ENCODE results near the gene ZNF200.
"Not testable (repeated sequence)": the region's sequence is repeated elsewhere in the genome, so short reads cannot be mapped to it uniquely, and the experiment has no call there.

The ZNF200 gene

DNA sequence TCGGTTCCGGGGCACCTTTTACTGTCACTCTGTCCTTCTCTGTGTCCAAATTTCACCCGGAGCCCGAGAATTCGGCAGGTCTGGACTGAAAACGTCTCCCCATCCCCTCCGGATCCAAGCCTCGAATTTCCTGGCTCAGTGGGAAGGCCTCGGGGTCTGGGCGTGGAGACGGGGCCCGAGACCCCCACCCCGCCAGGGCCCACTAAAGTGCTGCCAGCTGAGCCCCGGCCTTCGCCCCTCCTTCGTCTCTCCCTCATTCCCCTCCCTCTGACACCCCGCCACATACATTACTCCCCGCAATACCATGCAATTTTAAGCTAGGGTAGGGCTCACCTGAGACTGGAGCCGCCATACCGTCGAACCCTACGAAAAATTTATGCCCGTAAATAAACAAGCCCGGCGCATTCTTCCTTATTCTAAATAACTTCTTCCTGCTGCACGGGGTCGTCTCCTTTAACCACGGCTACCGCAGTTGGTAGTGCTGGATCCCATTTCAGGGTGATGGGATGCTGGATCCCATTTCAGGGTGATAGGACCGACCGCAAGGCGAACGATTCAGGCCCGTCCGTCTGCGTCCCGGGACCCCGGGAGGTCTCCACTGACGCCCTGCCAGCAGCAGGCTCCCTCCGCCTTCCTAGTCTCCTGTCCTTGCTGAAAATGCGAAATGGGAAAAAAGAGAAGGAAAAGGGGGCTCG, 51.4 kb downstream of the ZNF200 start:
- in situ Hi-C loops (cut with MboI; ENCODE audit: low pct_unique_long_range_greater_than_20kb, low sequenced_read_pairs), result no loop called here
- DNase-seq, result no peak

- no peak for DNase-seq
- in situ Hi-C loops (cut with MboI; ENCODE audit: low pct_unique_long_range_greater_than_20kb, low sequenced_read_pairs), result no loop called here
Observed at GRCh38 chr16:3182608-3183444, 52.1 kb downstream of the ZNF200 start.

GRCh38 chr16:3182293-3182607, 52.7 kb downstream of the ZNF200 start:
- DNase-seq; in situ Hi-C loops (cut with MboI; ENCODE audit: low pct_unique_long_range_greater_than_20kb, low sequenced_read_pairs): not testable (repeated sequence)

DNA sequence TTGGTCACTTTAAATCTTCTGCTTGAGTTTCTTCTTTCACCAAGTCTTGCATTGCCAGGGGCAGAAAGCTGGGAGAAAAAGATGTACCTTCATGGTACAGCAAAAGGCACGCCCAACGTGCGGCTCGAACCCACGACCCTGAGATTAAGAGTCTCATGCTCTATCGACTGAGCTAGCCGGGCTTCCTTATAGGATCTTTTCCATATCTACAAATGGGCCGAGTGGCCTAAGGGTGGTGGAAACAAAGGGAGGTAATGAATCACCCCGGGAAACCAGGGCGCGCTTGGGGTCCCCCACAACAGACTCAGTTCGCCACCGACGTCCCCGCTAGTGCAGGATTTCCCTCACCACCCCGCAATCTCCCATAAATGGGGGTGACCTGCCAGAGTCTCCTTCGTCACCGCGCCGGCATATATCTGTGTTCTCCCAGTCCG, 54.5 kb downstream of the ZNF200 start:
- no peak for DNase-seq
- in situ Hi-C loops (cut with MboI; ENCODE audit: low pct_unique_long_range_greater_than_20kb, low sequenced_read_pairs), result no loop called here

DNA sequence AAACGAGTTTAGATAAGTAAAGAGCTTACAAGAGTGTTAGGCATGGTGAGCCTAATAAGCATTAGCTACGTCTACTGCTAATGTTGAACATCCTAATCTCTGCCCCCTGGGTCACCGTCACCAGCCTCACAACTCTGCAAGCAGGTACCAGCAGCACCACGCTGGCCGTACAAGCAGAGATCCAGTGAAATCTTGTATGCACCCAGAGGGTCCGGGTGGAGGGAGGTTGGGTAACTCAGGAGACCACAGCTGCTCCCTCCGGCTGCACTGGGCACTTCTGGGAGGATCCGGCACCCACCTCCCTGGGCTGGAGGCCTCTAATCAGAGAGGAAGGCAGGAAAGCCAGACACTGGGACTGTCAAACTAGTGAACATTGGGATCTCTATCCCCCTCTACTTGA, 55.3 kb downstream of the ZNF200 start:
- no peak for DNase-seq
- in situ Hi-C loops (cut with MboI; ENCODE audit: low pct_unique_long_range_greater_than_20kb, low sequenced_read_pairs), result no loop called here

DNA sequence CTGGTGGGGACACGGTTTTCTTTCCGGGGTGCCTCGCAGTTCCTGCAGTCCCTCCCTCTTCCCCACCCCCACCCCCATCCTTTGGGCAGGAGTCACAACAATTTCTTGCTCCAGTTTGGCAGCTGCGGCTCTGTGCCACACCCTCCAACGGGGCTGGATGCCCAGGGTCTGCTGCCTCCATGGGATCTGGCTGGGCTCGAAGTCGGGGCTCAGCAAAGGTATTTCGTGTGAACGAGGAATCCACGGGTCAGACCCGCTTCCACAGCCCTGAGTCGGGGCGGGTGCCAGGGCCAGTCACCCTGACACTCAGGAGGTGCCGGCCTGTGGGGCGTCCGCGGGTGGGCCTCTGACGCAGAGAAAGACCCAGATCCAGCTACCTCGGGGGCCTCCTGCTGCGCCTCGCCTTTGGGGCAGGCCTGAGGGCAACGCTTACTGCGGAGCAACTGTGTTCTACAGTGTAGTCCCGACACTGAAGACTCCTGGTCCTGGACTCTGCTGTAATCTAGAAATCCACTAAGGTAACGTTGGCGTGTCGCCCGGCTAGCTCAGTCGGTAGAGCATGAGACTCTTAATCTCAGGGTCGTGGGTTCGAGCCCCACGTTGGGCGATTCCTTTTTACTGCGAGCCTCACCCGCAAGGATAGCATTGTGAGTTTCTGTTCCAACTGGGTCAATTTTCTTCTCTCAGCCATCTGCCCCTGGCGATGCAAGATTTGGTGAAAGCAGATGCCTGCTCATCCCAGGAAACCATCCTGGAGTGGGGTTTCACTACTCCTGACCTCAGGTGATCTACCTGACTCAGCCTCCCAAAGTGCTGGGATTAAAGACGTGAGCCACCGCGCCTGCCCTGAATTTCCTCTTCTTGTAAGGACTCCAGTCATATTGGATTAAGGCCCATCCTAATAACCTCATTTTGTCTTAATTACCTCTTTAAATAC, 59.5 kb downstream of the ZNF200 start:
- DNase-seq, result no peak

GRCh38 chr16:3174618-3175148, 60.3 kb downstream of the ZNF200 start:
- DNase-seq, result no peak

More for the DNA sequence above, 59.5 kb downstream of the ZNF200 start:
- in situ Hi-C loops (cut with MboI; ENCODE audit: low pct_unique_long_range_greater_than_20kb, low sequenced_read_pairs), result no loop called here

GRCh38 chr16:3173892-3174617, 60.9 kb downstream of the ZNF200 start:
- in situ Hi-C loops (cut with MboI; ENCODE audit: low pct_unique_long_range_greater_than_20kb, low sequenced_read_pairs), result no loop called here
- peak; percentile 51 for DNase-seq

More at GRCh38 chr16:3174618-3175148, 60.3 kb downstream of the ZNF200 start:
- in situ Hi-C loops (cut with MboI; ENCODE audit: low pct_unique_long_range_greater_than_20kb, low sequenced_read_pairs), result no loop called here

All from KBM-7 (cell line).